Measurements from ENCODE around the gene ACAP1.

DNA sequence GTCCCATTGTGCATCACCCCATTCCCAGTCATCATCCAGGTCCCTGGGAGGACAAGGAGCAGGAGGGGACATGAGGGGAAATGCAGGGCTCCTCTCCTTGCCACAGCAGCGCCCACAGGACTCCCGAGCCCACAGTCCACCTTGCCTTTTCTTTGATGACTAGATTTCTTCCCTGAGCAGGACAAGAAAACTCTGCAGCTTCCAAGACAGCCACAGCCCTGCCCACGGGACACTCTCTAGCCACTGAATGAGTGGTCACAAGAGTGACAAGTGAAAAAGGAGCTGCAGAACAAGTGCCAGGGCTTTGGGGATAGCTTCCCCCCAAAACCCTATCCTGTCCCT, 11.9 kb upstream of the ACAP1 start:
- TF ChIP-seq EZH2 (IDR thresholded peaks at IDR 0.05; ENCODE audit: borderline replicate concordance, low read length), result no peak
- TF ChIP-seq, protein P1, sequence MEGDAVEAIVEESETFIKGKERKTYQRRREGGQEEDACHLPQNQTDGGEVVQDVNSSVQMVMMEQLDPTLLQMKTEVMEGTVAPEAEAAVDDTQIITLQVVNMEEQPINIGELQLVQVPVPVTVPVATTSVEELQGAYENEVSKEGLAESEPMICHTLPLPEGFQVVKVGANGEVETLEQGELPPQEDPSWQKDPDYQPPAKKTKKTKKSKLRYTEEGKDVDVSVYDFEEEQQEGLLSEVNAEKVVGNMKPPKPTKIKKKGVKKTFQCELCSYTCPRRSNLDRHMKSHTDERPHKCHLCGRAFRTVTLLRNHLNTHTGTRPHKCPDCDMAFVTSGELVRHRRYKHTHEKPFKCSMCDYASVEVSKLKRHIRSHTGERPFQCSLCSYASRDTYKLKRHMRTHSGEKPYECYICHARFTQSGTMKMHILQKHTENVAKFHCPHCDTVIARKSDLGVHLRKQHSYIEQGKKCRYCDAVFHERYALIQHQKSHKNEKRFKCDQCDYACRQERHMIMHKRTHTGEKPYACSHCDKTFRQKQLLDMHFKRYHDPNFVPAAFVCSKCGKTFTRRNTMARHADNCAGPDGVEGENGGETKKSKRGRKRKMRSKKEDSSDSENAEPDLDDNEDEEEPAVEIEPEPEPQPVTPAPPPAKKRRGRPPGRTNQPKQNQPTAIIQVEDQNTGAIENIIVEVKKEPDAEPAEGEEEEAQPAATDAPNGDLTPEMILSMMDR (IDR thresholded peaks at IDR 0.05; ENCODE audit: low read length), result no peak; the same call in 1 of the 2 replicates
